ENCODE data around the gene COL5A3. TPM values are rescaled to one million over a fixed set of nuclear protein-coding genes. Genes with fewer than 3 reads are reported as not detected.
"Not testable (repeated sequence)": the region's sequence is repeated elsewhere in the genome, so short reads cannot be mapped to it uniquely, and the experiment has no call there.

The COL5A3 gene
- total and polyA plus RNA-seq, 7 donors = 0.46 to 19.9 (median 7.3) TPM

- DNase-seq = no peak
- Histone ChIP-seq H3K9me3 (no peaks in the 10 kb centered on the region), H3K4me3 (no peak overlapping the region), H3K4me1 (peaks cover 0 to 36% (median 20%) of the 10 kb centered on the region in 4 donors), H3K27me3 (peaks cover 29 to 63% (median 42%) of the 10 kb centered on the region in 3 donors), H3K27ac (no peak overlapping the region), H3K36me3 (no peaks in the 10 kb centered on the region)
- TF ChIP-seq POLR2AphosphoS5 (IDR thresholded peaks at IDR 0.05) = no peak
- no peak for TF ChIP-seq POLR2A (IDR thresholded peaks at IDR 0.05)
- TF ChIP-seq, protein P1, sequence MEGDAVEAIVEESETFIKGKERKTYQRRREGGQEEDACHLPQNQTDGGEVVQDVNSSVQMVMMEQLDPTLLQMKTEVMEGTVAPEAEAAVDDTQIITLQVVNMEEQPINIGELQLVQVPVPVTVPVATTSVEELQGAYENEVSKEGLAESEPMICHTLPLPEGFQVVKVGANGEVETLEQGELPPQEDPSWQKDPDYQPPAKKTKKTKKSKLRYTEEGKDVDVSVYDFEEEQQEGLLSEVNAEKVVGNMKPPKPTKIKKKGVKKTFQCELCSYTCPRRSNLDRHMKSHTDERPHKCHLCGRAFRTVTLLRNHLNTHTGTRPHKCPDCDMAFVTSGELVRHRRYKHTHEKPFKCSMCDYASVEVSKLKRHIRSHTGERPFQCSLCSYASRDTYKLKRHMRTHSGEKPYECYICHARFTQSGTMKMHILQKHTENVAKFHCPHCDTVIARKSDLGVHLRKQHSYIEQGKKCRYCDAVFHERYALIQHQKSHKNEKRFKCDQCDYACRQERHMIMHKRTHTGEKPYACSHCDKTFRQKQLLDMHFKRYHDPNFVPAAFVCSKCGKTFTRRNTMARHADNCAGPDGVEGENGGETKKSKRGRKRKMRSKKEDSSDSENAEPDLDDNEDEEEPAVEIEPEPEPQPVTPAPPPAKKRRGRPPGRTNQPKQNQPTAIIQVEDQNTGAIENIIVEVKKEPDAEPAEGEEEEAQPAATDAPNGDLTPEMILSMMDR (IDR thresholded peaks at IDR 0.05) = no peak
- TF ChIP-seq EP300 (IDR thresholded peaks at IDR 0.05) = no peak
- intact Hi-C loops (cut with DNase I) = loop anchor here (10.0 kb wide), 1 partner anchor 452 kb away; the partner anchor contains the start of gene TYK2
- WGBS, 2 donors = 79 to 84% methylated on average over 4 of the region's 4 CpGs
These were observed 77.5 kb downstream of the COL5A3 start for GRCh38 chr19:9932835-9933234.

DNA sequence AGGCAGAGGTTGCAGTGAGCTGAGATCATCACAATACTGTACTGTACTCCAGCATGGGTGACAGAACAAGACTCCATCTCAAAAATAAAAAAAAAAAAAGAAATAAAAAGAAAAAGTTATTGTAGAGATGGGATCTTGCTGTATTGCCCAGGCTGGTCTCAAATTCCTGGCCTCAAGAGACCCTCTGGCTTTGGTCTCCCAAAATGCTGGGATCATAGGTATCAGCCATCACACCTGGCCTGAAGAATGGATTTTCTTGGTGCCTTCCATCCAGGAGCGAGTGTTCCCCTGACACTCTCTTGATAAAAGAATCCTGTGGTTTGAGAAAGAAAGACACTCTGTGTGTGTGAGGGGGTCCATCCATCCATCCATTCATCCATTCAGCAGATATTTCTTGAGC lies 78.7 kb downstream of the COL5A3 start:
- Histone ChIP-seq H3K27me3 (peaks cover 22 to 55% (median 37%) of the 10 kb centered on the region in 3 donors), H3K4me3 (no peak overlapping the region), H3K9me3 (no peaks in the 10 kb centered on the region), H3K27ac (no peak overlapping the region), H3K4me1 (peaks cover 0 to 32% (median 16%) of the 10 kb centered on the region in 4 donors), H3K36me3 (no peaks in the 10 kb centered on the region)
- TF ChIP-seq POLR2AphosphoS5 (IDR thresholded peaks at IDR 0.05) = no peak
- TF ChIP-seq, protein P1 (IDR thresholded peaks at IDR 0.05) = no peak
- TF ChIP-seq EP300 (IDR thresholded peaks at IDR 0.05) = no peak
- no peak for TF ChIP-seq POLR2A (IDR thresholded peaks at IDR 0.05)
- WGBS, 2 donors = 81 to 93% methylated on average over 1 of the region's 1 CpG
- DNase-seq = no peak
- intact Hi-C loops (cut with DNase I) = loop anchor here (1.0 to 10.0 kb wide), 4 partner anchors 68 to 453 kb away; partner anchors contain the start of gene TYK2

GRCh38 chr19:9923440-9923839 lies 86.9 kb downstream of the COL5A3 start:
- no peaks in the 10 kb centered on the region for H3K36me3 ChIP-seq
- WGBS, 2 donors = 66 to 88% methylated on average over 4 of the region's 4 CpGs
- DNase-seq = no peak
- H3K9me3 ChIP-seq = no peaks in the 10 kb centered on the region
- intact Hi-C loops (cut with DNase I) = no loop called here
- no peak for TF ChIP-seq POLR2A (IDR thresholded peaks at IDR 0.05)
- no peak for TF ChIP-seq EP300 (IDR thresholded peaks at IDR 0.05)
- TF ChIP-seq, protein P1 (IDR thresholded peaks at IDR 0.05) = no peak
- TF ChIP-seq POLR2AphosphoS5 (IDR thresholded peaks at IDR 0.05) = no peak
- H3K27ac ChIP-seq = no peak overlapping the region
- H3K27me3 ChIP-seq = peaks cover 0 to 28% (median 0%) of the 10 kb centered on the region in 3 donors
- no peaks in the 10 kb centered on the region for H3K4me1 ChIP-seq
- H3K4me3 ChIP-seq = no peak overlapping the region

GRCh38 chr19:9922782-9923379 lies 87.4 kb downstream of the COL5A3 start:
- H3K27me3 ChIP-seq = peaks cover 0 to 31% (median 0%) of the 10 kb centered on the region in 3 donors
- H3K4me1 ChIP-seq; H3K36me3 ChIP-seq; intact Hi-C loops (cut with DNase I); H3K9me3 ChIP-seq; H3K27ac ChIP-seq; H3K4me3 ChIP-seq; DNase-seq: not testable (repeated sequence)
- WGBS, 2 donors = 82 to 89% methylated on average over 5 of the region's 5 CpGs

DNA sequence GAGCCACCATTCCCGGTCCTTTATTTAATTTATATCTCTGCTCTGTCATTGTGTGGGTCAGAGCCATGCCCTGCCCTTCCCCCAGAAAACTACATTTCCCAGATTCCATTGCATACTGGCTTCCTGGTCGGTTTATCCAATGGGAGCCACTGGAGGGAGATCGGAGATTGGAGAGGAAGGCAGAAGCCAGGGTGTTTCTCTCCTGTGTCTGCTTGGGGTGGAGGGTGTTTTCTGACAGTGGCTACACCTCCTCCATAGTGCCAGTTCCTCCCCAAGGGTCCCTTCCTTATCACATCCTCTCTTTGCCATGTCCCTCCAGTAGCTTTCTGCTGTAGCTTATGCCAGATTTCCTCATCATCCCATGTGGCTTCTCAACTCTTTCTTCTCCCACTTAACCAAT lies 93.0 kb downstream of the COL5A3 start:
- no peaks in the 10 kb centered on the region for H3K36me3 ChIP-seq
- no peak overlapping the region for H3K27ac ChIP-seq
- peaks cover 0 to 22% (median 20%) of the 10 kb centered on the region in 4 donors for H3K4me1 ChIP-seq
- no peak overlapping the region for H3K4me3 ChIP-seq
- H3K27me3 ChIP-seq = peaks cover 6 to 66% (median 34%) of the 10 kb centered on the region in 3 donors
- no peaks in the 10 kb centered on the region for H3K9me3 ChIP-seq
- TF ChIP-seq POLR2AphosphoS5 (IDR thresholded peaks at IDR 0.05) (no peak), EP300 (IDR thresholded peaks at IDR 0.05) (no peak)
- intact Hi-C loops (cut with DNase I) = no loop called here
- 7% methylated on average over 3 of the region's 3 CpGs for WGBS, 2 donors
- DNase-seq = no peak

Data from sigmoid colon (tissue), 7 donors.